OCI-LY7 (cell line): ENCODE data around the gene SLC35F2. TPM values are rescaled to one million over a fixed set of nuclear protein-coding genes. Genes with fewer than 3 reads are reported as not detected.

Experiments used
- BruUV-seq: library from RNA; stranded (reverse); fragments of 400-500 nt; replicated peaks from 2 replicates; lab custom pipeline; 2021; lab: Mats Ljungman, UMichigan
- CTCF ChIA-PET: fragments of 300-600 bp; sonication (Branson Sonifier 250); formaldehyde crosslinking; loops from one replicate; lab custom pipeline; 2022; ENCODE audit warnings: antibody characterized with exemption; ENCODE audit not compliant: unreplicated experiment; lab: Charles Lee
- POLR2A ChIA-PET: fragments of 300-600 bp; sonication (Branson Sonifier 250); formaldehyde crosslinking; loops from one replicate; lab custom pipeline; 2022; ENCODE audit warnings: antibody characterized with exemption; lab: Charles Lee
- DNase-seq: peaks from one replicate; pipeline ENCODE4 v3.0.0-alpha.2; 2015; ENCODE audit warnings: low spot score
- H2AFZ ChIP-seq: fragments of 200-600 bp; sonication (generic), shearing (Covaris generic); 2 replicates; pipeline ENCODE4 v1.6.1; 2014; ENCODE audit warnings: mild to moderate bottlenecking, antibody characterized with exemption, low read length, moderate library complexity
- H3K27ac ChIP-seq: fragments of 200-600 bp; sonication (generic); 2 replicates; pipeline ENCODE4 v1.5.1; 2014; ENCODE audit warnings: mixed run types, low read depth, mild to moderate bottlenecking, moderate library complexity, low read length, inconsistent platforms; ENCODE audit not compliant: poor library complexity, severe bottlenecking
- H3K36me3 ChIP-seq: fragments of 200-600 bp; sonication (generic); 2 replicates; pipeline ENCODE4 v1.6.1; 2014; ENCODE audit warnings: mild to moderate bottlenecking, antibody characterized with exemption, low read length, moderate library complexity, mixed read lengths; ENCODE audit not compliant: insufficient read depth
- H3K4me1 ChIP-seq: fragments of 200-600 bp; sonication (generic); 2 replicates; pipeline ENCODE4 v1.5.1; 2014; ENCODE audit warnings: mild to moderate bottlenecking, low read length; ENCODE audit not compliant: insufficient read depth, poor library complexity, severe bottlenecking
- H3K4me2 ChIP-seq: fragments of 200-600 bp; sonication (generic); 2 replicates; pipeline ENCODE4 v1.6.1; 2014; ENCODE audit warnings: mild to moderate bottlenecking, low read length
- H3K4me3 ChIP-seq: fragments of 200-600 bp; sonication (generic); 2 replicates; pipeline ENCODE4 v1.5.1; 2014; ENCODE audit warnings: mild to moderate bottlenecking, low read depth, low read length; ENCODE audit not compliant: poor library complexity, severe bottlenecking
- H3K79me2 ChIP-seq: fragments of 200-600 bp; sonication (generic); 2 replicates; pipeline ENCODE4 v1.6.1; 2016; ENCODE audit warnings: low read depth, mild to moderate bottlenecking, low read length, moderate library complexity, mixed read lengths; ENCODE audit not compliant: insufficient read depth
- H3K9me2 ChIP-seq: fragments of 200-600 bp; sonication (generic); 2 replicates; pipeline ENCODE4 v1.6.1; 2016; ENCODE audit warnings: mild to moderate bottlenecking, low read length, mixed read lengths; ENCODE audit not compliant: insufficient read depth
- H3K9me3 ChIP-seq: fragments of 200-600 bp; sonication (generic); 2 replicates; pipeline ENCODE4 v1.6.1; 2014; ENCODE audit warnings: mild to moderate bottlenecking, mixed run types, low read length, mixed read lengths
- H4K20me1 ChIP-seq: fragments of 200-600 bp; sonication (generic); 2 replicates; pipeline ENCODE4 v1.6.1; 2014; ENCODE audit warnings: mild to moderate bottlenecking, antibody characterized with exemption, low read length, moderate library complexity, mixed read lengths; ENCODE audit not compliant: insufficient read depth
- CTCF ChIP-seq: fragments of 200-600 bp; sonication (generic); conservative IDR thresholded peaks from 2 replicates; pipeline ENCODE4 v1.5.1; 2014; ENCODE audit warnings: mild to moderate bottlenecking, antibody characterized with exemption, low read length, moderate library complexity, mixed read lengths
- EZH2phosphoT487 ChIP-seq: fragments of 200-600 bp; sonication (generic); IDR thresholded peaks from 2 replicates; pipeline ENCODE4 v1.6.1; 2018; ENCODE audit warnings: low read depth, borderline replicate concordance, mild to moderate bottlenecking, mixed run types, antibody characterized with exemption, low read length, moderate library complexity, mixed read lengths
- intact Hi-C: fragments of 100-400 bp; cut with micrococcal nuclease; formaldehyde crosslinking; loops from one replicate; pipeline ENCODE4 v1.10.0; 2022; ENCODE audit not compliant: unreplicated experiment
- total RNA-seq, 2 experiments: library from RNA; depleted of rRNA in 1 of 2; stranded (reverse); fragments of >200 nt in 1 of 2; shearing (Covaris generic) in 1 of 2; gene quantifications; 2 replicates each; pipeline ENCODE4 v1.2.3, GENCODE V29; 2014 to 2022

SLC35F2 gene
- total RNA-seq, 2 experiments from 2014 or later = 21.1 to 23.3 TPM

GRCh38 chr11:107827041-107827440 lies 31.5 kb downstream of the SLC35F2 start:
- Histone ChIP-seq H2AFZ (no peak overlapping the region), H3K4me1 (no peaks in the 10 kb centered on the region), H3K36me3 (no peaks in the 10 kb centered on the region), H3K27ac (no peak overlapping the region), H3K9me2 (no peaks in the 10 kb centered on the region), H3K4me3 (no peak overlapping the region), H3K9me3 (no peaks in the 10 kb centered on the region), H4K20me1 (peaks cover 17% of the 10 kb centered on the region), H3K4me2 (no peak overlapping the region), H3K79me2 (peaks cover 34% of the 10 kb centered on the region; the same call in 1 of the 2 replicates)
- TF ChIP-seq CTCF (no peak), EZH2phosphoT487 (no peak)
- POLR2A ChIA-PET = interaction anchor here (0.5 to 1.0 kb wide), 3 partner anchors 17 to 464 kb away, joined by 3 to 4 read pairs (median 3); no protein-coding TSS in a partner anchor
- CTCF ChIA-PET = no interaction called here
- no TSS peak for BruUV-seq
- DNase-seq = no peak
- intact Hi-C loops = no loop called here

GRCh38 chr11:107825875-107826274 lies 32.7 kb downstream of the SLC35F2 start:
- Histone ChIP-seq H3K36me3 (no peaks in the 10 kb centered on the region), H3K4me1 (no peaks in the 10 kb centered on the region), H3K4me2 (no peak overlapping the region), H4K20me1 (peaks cover 17% of the 10 kb centered on the region), H3K9me3 (no peaks in the 10 kb centered on the region), H3K9me2 (no peaks in the 10 kb centered on the region), H3K4me3 (no peak overlapping the region), H2AFZ (no peak overlapping the region), H3K27ac (no peak overlapping the region), H3K79me2 (peaks cover 34% of the 10 kb centered on the region; the same call in 1 of the 2 replicates)
- intact Hi-C loops = no loop called here
- CTCF ChIA-PET = no interaction called here
- TF ChIP-seq EZH2phosphoT487 = no peak
- TF ChIP-seq CTCF = no peak
- no TSS peak for BruUV-seq
- POLR2A ChIA-PET = interaction anchor here (0.6 to 1.4 kb wide), 8 partner anchors 11 to 392 kb away, joined by 3 to 7 read pairs (median 3); no protein-coding TSS in a partner anchor
- no peak for DNase-seq

GRCh38 chr11:107824668-107825369 lies 33.8 kb downstream of the SLC35F2 start:
- no TSS peak for BruUV-seq
- peaks cover 17% of the 10 kb centered on the region for H4K20me1 ChIP-seq
- ChIA-PET CTCF (no interaction called here), POLR2A (interaction anchor here (0.7 kb wide), 1 partner anchor 136 kb away, joined by 3 read pairs; no protein-coding TSS in a partner anchor)
- H3K9me2 ChIP-seq = no peaks in the 10 kb centered on the region
- no peaks in the 10 kb centered on the region for H3K9me3 ChIP-seq
- no peaks in the 10 kb centered on the region for H3K36me3 ChIP-seq
- TF ChIP-seq EZH2phosphoT487 (no peak), CTCF (no peak)
- DNase-seq = no peak
- no peak overlapping the region for H3K4me2 ChIP-seq
- H3K4me3 ChIP-seq = no peak overlapping the region
- intact Hi-C loops = no loop called here
- peaks cover 33% of the 10 kb centered on the region; the same call in 1 of the 2 replicates for H3K79me2 ChIP-seq
- no peak overlapping the region for H2AFZ ChIP-seq
- no peak overlapping the region for H3K27ac ChIP-seq
- no peaks in the 10 kb centered on the region for H3K4me1 ChIP-seq
